HT-29 (cell line): ENCODE measurements around the gene RNF123. TPM values are rescaled to one million over a fixed set of nuclear protein-coding genes. Genes with fewer than 3 reads are reported as not detected.
A peak's percentile ranks its signal among the peaks of the same experiment; 100 is the strongest.
"Not testable (repeated sequence)": the region's sequence is repeated elsewhere in the genome, so short reads cannot be mapped to it uniquely, and the experiment has no call there.

Source experiments
- DNase-seq: peaks from one replicate; pipeline ENCODE4 v3.0.0-alpha.2; 2015; ENCODE audit warnings: low spot score
- total RNA-seq: library from RNA; depleted of rRNA; stranded (reverse); fragments of >200 nt; shearing (Covaris generic); gene quantifications from 2 replicates; pipeline ENCODE4 v1.2.3, GENCODE V29; 2014

Gene RNF123
- total RNA-seq, 1 experiment from 2014 or later = 24.3 TPM

DNA sequence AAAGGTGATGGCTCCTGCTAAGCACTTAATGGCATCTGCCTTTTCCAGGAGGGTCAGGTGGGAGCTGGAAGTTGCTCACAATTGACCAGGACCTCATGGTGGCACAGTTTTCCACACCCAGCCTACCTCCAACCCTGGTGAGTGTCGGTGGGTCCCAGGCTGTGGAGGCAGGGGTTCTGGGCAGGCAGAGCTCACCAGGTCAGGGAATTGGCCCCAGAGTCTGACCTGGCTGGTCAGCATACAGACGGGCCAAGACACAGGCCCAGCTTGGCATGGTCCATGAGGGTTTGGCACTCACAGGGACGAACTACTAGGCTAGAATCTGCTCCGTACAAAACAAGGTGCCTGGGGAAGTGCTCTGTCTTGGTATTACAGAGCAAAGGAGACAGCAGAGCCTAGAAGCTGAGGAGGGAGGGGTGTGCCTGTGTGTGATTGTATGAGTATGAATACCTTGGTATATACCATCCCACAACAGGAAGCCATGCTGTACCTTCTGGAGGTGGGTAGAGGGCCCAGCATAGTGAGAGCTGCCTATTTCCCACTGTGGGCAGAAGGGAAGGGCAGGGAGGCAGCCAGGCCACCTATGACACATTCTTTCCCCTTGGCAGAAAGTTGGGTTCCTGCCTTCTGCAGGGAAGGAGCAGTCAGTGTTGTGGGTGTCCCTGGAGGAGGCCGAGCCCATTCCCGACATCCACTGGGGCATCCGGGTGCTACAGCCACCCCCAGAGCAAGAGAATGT, 8.7 kb upstream of the RNF123 start:
- DNase-seq = no peak

- no peak for DNase-seq
Observed at GRCh38 chr3:49681232-49681522, 8.2 kb upstream of the RNF123 start.

DNA sequence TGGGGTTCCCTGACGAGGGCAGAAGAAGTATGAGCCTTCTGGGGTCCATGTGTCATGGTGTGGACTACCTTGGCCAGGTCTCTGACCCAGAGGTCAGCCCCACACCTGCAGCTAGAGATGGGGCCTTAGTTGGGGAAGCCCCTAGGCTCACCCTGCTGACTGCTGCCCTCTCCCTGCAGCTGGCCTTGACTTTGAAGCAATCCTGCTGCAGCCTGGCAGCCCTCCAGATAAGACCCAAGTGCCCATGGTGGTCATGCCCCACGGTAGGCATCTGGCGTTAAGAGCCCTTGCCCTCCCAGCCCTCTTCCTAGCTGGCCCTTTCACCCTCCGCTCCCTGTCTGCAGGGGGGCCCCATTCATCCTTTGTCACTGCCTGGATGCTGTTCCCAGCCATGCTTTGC, 7.8 kb upstream of the RNF123 start:
- no peak for DNase-seq

- no peak for DNase-seq
Observed at GRCh38 chr3:49683162-49683561, 6.2 kb upstream of the RNF123 start.

DNA sequence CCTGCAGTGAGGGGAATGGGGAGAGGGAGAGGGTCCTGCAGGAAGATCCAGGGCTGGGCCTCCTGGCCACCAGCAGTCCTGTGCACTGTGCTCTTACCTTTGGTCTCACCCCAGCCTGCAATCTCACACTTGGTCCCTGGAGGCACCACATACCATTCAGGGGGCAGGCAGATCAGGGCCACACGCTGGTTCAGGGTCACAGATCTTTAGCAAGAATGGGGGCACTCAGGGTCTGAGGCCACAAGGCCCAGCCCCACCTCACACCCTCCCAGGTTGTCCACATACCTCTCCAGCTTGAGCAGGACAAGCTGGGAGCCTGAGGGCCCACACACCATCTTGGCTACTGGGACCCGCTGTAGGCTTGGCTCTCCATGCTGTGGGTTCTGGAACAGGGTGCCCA, 4.9 kb upstream of the RNF123 start:
- not testable (repeated sequence) for DNase-seq

GRCh38 chr3:49685103-49685502, 4.3 kb upstream of the RNF123 start:
- DNase-seq = not testable (repeated sequence)

DNA sequence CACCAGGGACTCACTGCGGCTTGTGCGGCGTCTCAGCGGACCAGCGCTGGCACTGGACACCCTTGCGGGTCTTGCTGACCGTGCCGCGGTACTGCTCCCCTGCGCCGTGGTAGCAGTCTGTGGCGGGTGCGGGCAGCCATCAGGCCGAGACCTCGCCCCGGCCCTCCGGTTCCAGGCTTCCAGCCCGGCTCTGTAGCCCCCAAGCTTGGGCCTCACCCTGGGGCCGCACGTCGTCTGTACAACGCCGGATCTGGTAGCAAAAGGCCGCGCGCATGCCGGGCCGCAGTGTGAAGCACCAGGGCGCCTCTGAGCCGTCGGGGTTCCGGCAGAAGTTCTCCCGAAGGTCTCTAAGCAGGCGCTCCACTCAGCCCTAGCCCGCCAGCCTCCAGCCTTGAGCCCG, 3.5 kb upstream of the RNF123 start:
- not testable (repeated sequence) for DNase-seq

- not testable (repeated sequence) for DNase-seq
Observed at GRCh38 chr3:49686346-49686745, 3.0 kb upstream of the RNF123 start.

- DNase-seq = peak; percentile 30
Observed at GRCh38 chr3:49686769-49687423, 2.5 kb upstream of the RNF123 start.

DNA sequence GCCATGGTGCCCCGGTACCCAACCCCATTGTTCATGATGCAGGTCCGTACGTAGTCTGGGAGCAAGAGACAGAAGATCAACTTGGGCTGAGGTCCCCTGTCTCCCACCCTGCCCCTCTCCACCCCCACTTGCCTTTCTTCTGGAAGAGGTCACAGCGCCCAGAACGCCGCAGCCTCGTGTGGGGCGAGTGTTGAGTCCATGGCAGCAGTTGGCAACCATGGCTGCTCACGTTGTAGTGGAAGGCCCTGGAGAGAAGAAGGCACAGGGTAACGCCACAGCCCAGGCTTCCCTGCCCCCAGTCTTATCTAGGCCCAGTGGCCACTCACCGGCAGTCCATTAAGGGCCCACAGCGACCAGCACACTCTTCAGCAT, 1.9 kb upstream of the RNF123 start:
- DNase-seq = not testable (repeated sequence)

DNA sequence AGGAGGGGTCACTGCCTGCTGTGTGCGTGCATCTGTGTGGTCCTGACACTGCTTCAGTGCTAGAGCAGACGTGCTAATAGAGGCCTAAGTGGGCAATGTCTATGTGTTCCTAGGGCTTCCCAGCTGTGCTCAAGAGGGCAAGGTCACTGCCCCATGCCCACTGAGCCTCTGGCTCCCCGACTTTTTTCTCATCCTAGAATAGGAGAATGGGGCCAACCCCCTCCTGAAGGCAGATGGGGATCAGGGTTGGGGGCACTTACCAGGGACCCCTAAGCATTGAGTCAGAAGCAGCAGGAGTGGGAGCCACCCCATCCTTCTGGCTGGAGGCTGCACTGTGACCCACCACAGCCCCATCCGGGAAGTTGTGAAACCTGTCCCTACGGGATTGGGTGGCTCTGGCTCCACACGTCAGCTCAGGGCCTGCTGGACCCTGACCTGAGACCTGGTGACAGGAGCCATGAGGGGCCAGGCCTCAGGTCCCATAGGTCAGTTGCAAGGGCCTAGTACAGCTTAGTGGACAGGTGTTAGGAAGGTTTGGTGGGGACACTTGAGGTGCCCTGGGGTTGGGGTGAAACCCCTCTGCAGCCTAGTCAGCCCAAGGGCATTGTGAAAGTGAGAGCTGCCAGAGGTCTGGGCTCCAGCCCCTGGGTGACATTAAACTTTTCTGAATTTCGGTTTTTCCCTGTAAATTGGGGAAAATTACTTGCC, 865 bp upstream of the RNF123 start:
- not testable (repeated sequence) for DNase-seq

DNA sequence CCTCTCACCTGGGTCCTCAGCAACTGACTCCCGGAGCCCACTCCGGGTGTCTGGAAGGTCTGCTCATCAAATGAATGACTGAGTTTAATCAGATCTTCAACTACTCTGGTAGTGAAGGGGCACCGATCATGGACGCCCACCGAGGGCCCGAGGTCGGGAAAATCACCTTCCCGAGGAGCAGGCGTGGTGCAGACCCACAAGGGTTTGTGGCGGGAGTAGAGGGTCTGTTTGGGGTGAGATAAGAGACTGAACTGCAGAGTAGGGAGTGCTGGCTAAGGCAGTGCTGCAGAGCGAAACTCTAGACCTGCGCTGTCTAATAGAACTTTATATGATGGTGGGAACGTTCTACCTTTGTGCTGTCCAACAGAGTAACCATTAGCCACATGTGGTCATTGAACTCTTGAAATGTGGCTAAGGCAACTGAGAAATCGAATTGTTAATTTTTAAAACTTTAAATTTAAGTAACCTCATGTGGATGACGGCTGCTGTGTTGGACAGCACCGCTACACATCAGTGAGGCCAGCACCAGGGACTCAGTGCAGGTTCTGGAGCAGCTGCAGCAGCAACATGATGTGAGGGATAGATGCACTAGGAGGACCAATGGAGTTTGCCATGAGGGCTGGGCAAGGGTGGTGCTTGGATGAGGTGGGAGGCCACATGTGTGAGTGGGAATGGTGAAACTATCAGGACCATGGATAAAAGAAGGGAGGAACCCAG, 709 bp downstream of the RNF123 start:
- DNase-seq = not testable (repeated sequence)

- not testable (repeated sequence) for DNase-seq
Observed at GRCh38 chr3:49690856-49691255, 1.5 kb downstream of the RNF123 start.

DNA sequence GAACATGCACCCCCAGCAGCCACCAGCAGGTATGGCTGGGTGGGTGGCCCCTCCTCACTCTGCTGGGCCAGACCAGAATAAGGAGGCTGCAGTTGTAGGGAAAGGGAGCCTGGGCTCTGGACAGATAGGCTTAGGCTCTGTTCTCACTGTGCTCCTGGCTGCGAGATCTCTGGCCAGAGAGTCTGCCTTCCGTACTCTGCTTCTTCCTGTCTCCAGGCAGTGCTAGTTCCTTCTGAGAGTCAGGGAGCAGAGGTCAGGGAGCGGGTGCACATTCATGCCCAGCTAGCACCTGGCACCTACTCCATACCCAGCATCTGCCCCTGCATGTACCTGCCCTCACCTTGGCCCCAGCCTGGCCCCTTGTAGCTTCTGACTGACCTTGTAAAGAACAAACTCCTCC, 2.1 kb downstream of the RNF123 start:
- not testable (repeated sequence) for DNase-seq

DNA sequence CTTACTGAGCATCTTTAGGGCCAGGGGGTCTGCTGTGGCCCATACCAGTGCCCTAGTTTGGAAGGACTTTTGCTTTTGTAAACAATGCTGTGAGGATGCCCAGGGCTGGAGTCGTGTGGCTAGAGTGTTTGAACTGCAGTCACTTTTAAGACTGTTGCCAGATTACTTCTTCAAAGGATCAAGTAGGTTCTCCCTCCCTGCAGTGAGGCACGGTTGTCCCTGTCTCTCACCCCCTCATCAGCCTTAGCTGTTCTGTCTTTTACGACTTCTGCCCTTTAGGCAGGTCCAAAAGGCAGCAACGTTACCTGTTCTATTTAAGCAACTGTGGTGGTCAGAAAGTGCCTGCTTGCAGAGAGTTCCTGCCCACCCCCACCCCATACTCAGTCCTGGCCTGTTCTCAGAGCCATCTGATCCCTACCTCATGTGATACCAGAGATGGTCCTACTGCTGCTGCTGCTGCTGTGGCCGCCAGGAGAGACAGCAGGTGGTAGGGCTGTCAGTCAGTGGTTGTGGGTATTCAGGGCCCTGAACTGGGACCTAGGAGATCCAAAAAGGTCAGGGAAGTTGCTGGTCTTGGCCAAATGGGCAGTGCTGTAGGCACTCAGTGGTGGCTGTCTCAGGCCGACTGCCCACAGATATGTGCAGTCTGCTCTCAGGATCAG, 5.2 kb downstream of the RNF123 start:
- DNase-seq = not testable (repeated sequence)

GRCh38 chr3:49695350-49696015, 6.1 kb downstream of the RNF123 start:
- DNase-seq = not testable (repeated sequence)

DNA sequence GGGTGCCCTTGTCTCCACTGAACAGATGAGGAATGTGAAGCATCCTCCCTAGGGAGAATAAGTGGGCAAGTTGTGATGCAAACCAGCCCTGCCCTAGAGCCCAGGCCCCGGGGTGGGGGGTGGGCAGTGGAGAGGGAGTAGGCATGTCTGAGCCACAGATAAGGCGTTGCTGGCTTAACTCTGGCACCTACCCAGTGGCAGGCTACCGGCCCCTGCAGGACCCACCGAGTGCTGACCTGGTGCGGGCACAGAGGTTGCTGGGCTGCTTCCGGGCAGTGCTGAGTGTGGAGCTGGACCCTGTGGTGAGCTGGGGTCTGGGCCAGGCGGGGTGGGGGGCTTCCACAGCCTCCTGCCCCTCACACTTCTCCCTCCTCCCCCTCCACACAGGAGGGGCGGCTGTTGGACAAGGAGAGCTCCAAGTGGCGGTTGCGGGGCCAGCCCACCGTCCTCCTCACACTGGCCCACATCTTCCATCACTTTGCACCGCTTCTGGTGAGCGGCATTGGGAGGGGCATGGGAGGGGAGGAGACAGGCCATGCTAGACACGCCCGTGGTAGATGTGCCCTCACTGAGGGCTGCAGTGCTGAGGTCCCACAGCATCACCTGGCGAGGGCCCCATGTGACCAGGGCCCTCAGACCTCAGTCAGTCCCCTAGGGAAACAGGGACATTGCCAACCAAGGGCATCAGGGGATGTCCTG, 10.1 kb downstream of the RNF123 start:
- DNase-seq = no peak

DNA sequence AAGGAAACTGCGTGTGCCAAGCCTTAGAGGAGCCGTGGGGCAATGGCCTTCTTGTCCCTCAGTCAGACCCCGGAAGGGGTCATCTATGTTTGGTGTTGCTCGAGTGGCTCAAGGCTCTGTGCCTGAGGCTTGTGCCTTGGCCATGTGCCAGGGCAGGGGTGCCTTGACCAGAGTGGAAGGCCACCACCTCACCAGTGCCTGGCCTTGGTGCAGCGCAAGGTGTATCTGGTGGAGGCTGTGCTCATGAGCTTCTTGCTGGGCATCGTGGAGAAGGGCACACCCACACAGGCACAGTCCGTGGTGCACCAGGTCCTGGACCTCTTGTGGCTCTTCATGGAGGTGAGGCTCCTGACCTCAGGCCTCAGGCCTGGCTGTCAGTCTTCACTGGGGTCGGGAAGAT, 10.7 kb downstream of the RNF123 start:
- DNase-seq = no peak

DNA sequence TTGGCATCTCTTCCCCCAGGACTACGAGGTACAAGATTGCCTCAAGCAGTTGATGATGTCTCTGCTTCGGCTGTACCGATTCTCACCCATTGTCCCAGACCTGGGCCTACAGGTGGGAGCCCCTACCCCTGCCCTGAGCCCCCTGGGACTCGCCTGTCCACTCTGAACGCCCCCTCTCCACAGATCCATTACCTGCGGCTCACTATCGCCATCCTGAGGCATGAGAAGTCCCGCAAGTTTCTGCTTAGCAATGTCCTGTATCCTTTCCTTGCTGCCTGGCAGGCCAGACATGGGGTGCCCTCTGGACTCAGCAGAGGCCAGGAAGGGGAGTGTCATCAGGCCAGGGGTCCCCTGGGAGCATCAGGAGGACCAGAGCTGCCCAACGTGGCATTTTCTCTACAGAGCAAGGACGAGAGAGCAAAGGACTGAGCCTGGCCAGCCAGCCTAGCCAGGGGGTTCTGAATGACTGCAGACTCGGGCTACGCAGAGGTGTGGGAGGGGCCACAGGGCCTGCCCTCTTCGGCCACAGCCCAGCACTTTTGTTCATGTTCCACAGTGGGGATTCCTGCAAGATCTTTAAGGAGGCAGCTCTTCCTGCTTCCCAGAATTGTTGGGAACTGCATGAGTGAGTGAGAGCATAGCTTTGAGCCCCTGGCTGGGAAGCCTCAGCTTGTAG, 11.2 kb downstream of the RNF123 start:
- no peak for DNase-seq
